DND-41 (cell line): ENCODE data around the gene NYNRIN.

Experiments used
- CTCF ChIP-seq: IDR thresholded peaks from 2 replicates; pipeline ENCODE4 v1.5.1; 2012; ENCODE audit warnings: borderline replicate concordance, low read length, moderate library complexity, mild to moderate bottlenecking; ENCODE audit not compliant: poor library complexity, severe bottlenecking; ENCODE audit errors: extremely low read depth
- EZH2 ChIP-seq: IDR thresholded peaks from 3 replicates; pipeline ENCODE4 v1.6.1; 2012; ENCODE audit warnings: borderline replicate concordance, low read depth, mild to moderate bottlenecking, moderate library complexity, low read length, inconsistent platforms; ENCODE audit not compliant: severe bottlenecking

GRCh38 chr14:24398653-24399446 is at the start of gene NYNRIN:
- TF ChIP-seq EZH2 = no peak
- TF ChIP-seq CTCF = no peak
